GM19043 (cell line): Measurements from ENCODE around the gene SCAMP3.
A peak's percentile ranks its signal among the peaks of the same experiment; 100 is the strongest.
"Not testable (repeated sequence)": the region's sequence is repeated elsewhere in the genome, so short reads cannot be mapped to it uniquely, and the experiment has no call there.

Experiments used
- ATAC-seq: cut with Tn5 transposase; IDR thresholded peaks from one replicate; pipeline ENCODE4 v1.9.1; 2021; ENCODE audit warnings: low read depth; ENCODE audit not compliant: unreplicated experiment

The SCAMP3 gene

GRCh38 chr1:155256058-155256852 is 5.9 kb downstream of the SCAMP3 start:
- no peak for ATAC-seq

GRCh38 chr1:155255243-155256007 is 6.7 kb downstream of the SCAMP3 start, which contains the start of gene ENTREP3:
ENTREP3 (minus strand) TSS chr1:155255483; CDS start chr1:155254877, 606 bp downstream.
- peak; percentile 65 for ATAC-seq

GRCh38 chr1:155254714-155255242 is 7.4 kb downstream of the SCAMP3 start:
- no peak for ATAC-seq

- no peak for ATAC-seq
Observed at GRCh38 chr1:155254228-155254713, 7.9 kb downstream of the SCAMP3 start.

- no peak for ATAC-seq
Observed at GRCh38 chr1:155253797-155254196, 8.4 kb downstream of the SCAMP3 start.

GRCh38 chr1:155253208-155253607 is 9.0 kb downstream of the SCAMP3 start:
- ATAC-seq, result no peak

- ATAC-seq, result no peak
Observed at GRCh38 chr1:155251566-155251965, 10.6 kb downstream of the SCAMP3 start.

- peak; percentile 73 for ATAC-seq
Observed at GRCh38 chr1:155250633-155251449, 11.3 kb downstream of the SCAMP3 start.

- ATAC-seq, result no peak
Observed at GRCh38 chr1:155250246-155250632, 11.9 kb downstream of the SCAMP3 start.

- no peak for ATAC-seq
Observed at GRCh38 chr1:155247667-155248553, 14.2 kb downstream of the SCAMP3 start.

GRCh38 chr1:155246796-155247195 is 15.4 kb downstream of the SCAMP3 start:
- ATAC-seq, result not testable (repeated sequence)

GRCh38 chr1:155245163-155245524 is 17.0 kb downstream of the SCAMP3 start:
- ATAC-seq, result no peak

- peak; percentile 89 for ATAC-seq
Observed at GRCh38 chr1:155244368-155245162, 17.6 kb downstream of the SCAMP3 start.

GRCh38 chr1:155242805-155243358 is 19.3 kb downstream of the SCAMP3 start:
- ATAC-seq, result no peak

GRCh38 chr1:155241841-155242264 is 20.3 kb downstream of the SCAMP3 start:
- no peak for ATAC-seq

- ATAC-seq, result no peak
Observed at GRCh38 chr1:155241069-155241679, 21.0 kb downstream of the SCAMP3 start.

GRCh38 chr1:155236451-155236850 is 25.7 kb downstream of the SCAMP3 start:
- ATAC-seq, result no peak

- not testable (repeated sequence) for ATAC-seq
Observed at GRCh38 chr1:155235375-155235774, 26.8 kb downstream of the SCAMP3 start.
